PC-3 (cell line): Measurements from ENCODE around the gene NOX1. TPM values are rescaled to one million over a fixed set of nuclear protein-coding genes. Genes with fewer than 3 reads are reported as not detected.

Experiments used
- ATAC-seq: fragments of 200-7000 bp; cut with Tn5 transposase; 2 replicates; pipeline ENCODE4 v1.9.1; 2020; ENCODE audit warnings: mild to moderate bottlenecking, moderate library complexity
- BruUV-seq: library from RNA; stranded (reverse); fragments of 400-500 nt; replicated peaks from 2 replicates; lab custom pipeline; 2021; lab: Mats Ljungman, UMichigan
- CTCF ChIA-PET: fragments of 300-600 bp; sonication (Branson Sonifier 250); formaldehyde crosslinking; loops from one replicate; lab custom pipeline; 2022; ENCODE audit warnings: antibody characterized with exemption; lab: Charles Lee
- POLR2A ChIA-PET: fragments of 300-600 bp; sonication (Branson Sonifier 250); formaldehyde crosslinking; loops from one replicate; lab custom pipeline; 2022; ENCODE audit warnings: antibody characterized with exemption; ENCODE audit not compliant: unreplicated experiment; lab: Charles Lee
- DNase-seq: peaks from one replicate; pipeline ENCODE4 v3.0.0-alpha.2; 2015
- H2AFZ ChIP-seq: fragments of 300-600 bp; sonication (generic); 2 replicates; pipeline ENCODE4 v1.6.0; 2016; ENCODE audit warnings: antibody characterized with exemption, low read length
- H3F3A ChIP-seq: fragments of 300-600 bp; sonication (generic); one replicate; pipeline ENCODE4 v1.6.0; 2017; ENCODE audit warnings: antibody characterized with exemption, low read length, control low read depth, mild to moderate bottlenecking; ENCODE audit not compliant: unreplicated experiment
- H3K27ac ChIP-seq: fragments of 300-600 bp; sonication (generic); 2 replicates; pipeline ENCODE4 v1.5.1; 2016; ENCODE audit warnings: mild to moderate bottlenecking, low read length
- H3K27me3 ChIP-seq: fragments of 300-600 bp; sonication (generic); 2 replicates; pipeline ENCODE4 v1.6.1; 2016; ENCODE audit warnings: low read length, mixed read lengths
- H3K36me3 ChIP-seq: fragments of 300-600 bp; sonication (generic); 2 replicates; pipeline ENCODE4 v1.6.1; 2016; ENCODE audit warnings: low read depth, mixed run types, low read length, mixed read lengths
- H3K4me1 ChIP-seq: fragments of 300-600 bp; sonication (generic); 2 replicates; pipeline ENCODE4 v1.5.1; 2016; ENCODE audit warnings: low read length; ENCODE audit not compliant: insufficient read depth
- H3K4me2 ChIP-seq: fragments of 300-600 bp; sonication (generic); 2 replicates; pipeline ENCODE4 v1.6.0; 2016; ENCODE audit warnings: low read length
- H3K4me3 ChIP-seq: fragments of 300-600 bp; sonication (generic); 2 replicates; pipeline ENCODE4 v1.5.1; 2016; ENCODE audit warnings: mild to moderate bottlenecking, low read length, mixed read lengths
- H3K79me2 ChIP-seq: fragments of 300-600 bp; sonication (generic); 2 replicates; pipeline ENCODE4 v1.6.1; 2017; ENCODE audit warnings: low read length, mixed read lengths
- H3K9ac ChIP-seq: fragments of 300-600 bp; sonication (generic); 2 replicates; pipeline ENCODE4 v1.6.0; 2016; ENCODE audit warnings: mild to moderate bottlenecking, low read length
- H3K9me2 ChIP-seq: fragments of 300-600 bp; sonication (generic); replicated peaks from 2 replicates; pipeline ENCODE4 v1.6.1; 2016; ENCODE audit warnings: mixed run types, low read length, mixed read lengths
- H3K9me3 ChIP-seq: fragments of 300-600 bp; sonication (generic); 2 replicates; pipeline ENCODE4 v1.6.1; 2016; ENCODE audit warnings: low read length, mixed read lengths
- H4K20me1 ChIP-seq: fragments of 300-600 bp; sonication (generic); 2 replicates; pipeline ENCODE4 v1.6.1; 2016; ENCODE audit warnings: low read length, mixed read lengths
- CTCF ChIP-seq: fragments of 300-600 bp; sonication (generic); conservative IDR thresholded peaks from 2 replicates; pipeline ENCODE4 v1.5.1; 2017; ENCODE audit warnings: antibody characterized with exemption, low read depth, mild to moderate bottlenecking, low read length
- EZH2 ChIP-seq: fragments of 300-600 bp; sonication (generic); IDR thresholded peaks from one replicate; pipeline ENCODE4 v1.6.1; 2017; ENCODE audit warnings: antibody characterized with exemption, mild to moderate bottlenecking, low read length; ENCODE audit not compliant: unreplicated experiment
- EZH2phosphoT487 ChIP-seq: fragments of 300-600 bp; sonication (generic); IDR thresholded peaks from 2 replicates; pipeline ENCODE4 v1.6.1; 2018; ENCODE audit warnings: mild to moderate bottlenecking, antibody characterized with exemption, low read length, borderline replicate concordance
- intact Hi-C: fragments of 100-400 bp; cut with micrococcal nuclease; formaldehyde crosslinking; loops from 2 replicates; pipeline ENCODE4 v1.9.0; 2023
- total RNA-seq: library from RNA; depleted of rRNA; stranded (reverse); fragments of >200 nt; gene quantifications from 2 replicates; pipeline ENCODE4 v1.2.3, GENCODE V29; 2014

NOX1 gene
- total RNA-seq, 1 experiment from 2014 or later: not detected

DNA sequence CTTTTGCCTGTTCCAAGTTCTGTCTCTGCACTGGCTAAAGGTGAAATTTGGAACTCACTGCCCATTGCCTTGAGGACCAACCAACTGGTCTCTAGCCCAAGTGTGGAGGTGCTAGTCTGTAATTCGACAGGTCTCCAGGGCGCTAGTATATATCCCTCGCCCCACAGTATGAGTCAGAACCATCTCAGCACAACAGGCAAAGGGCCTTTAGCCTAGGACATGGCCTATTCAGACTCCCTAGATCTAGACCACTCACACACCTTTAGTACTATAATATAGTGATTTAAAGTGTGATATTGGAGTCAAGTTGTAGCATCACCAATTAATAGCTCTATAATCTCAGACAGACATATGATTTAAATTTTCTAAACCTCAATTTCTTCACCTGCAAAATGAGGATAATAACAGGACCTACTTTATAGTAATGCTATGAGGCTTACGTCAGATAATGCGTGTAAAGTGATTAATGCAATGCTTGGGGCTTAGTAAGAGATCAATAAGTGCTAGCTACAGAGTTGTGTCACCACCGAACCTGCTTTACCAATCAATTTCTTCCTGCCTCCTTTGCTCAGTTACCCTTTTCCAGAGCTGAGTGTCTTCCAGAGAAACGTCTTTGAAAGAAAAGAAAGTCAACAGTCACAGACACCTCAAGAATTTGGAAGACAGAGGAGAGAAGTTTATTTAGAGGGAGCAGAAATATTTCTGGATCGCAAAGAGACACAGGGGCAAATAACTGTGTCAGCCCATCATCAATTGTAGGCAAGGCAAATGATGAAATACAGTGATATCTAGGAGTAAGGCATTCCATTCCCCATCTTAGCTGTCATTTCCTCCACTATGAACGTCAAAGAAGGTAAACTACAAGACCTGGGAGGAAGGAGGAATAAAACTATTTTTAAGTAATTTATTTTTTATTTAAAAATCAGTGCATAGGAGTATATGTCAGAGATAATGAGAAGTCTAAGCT, 2.3 kb downstream of the NOX1 start:
- H3K9me3 ChIP-seq: no peaks in the 10 kb centered on the region
- H3F3A ChIP-seq: no peaks in the 10 kb centered on the region
- peaks cover 5% of the 10 kb centered on the region; the same call in 1 of the 2 replicates for H3K4me1 ChIP-seq
- no peak overlapping the region for H3K4me3 ChIP-seq
- DNase-seq (no peak), ATAC-seq (no peak)
- no TSS peak for BruUV-seq
- no peaks in the 10 kb centered on the region for H3K36me3 ChIP-seq
- H4K20me1 ChIP-seq: no peaks in the 10 kb centered on the region
- TF ChIP-seq EZH2phosphoT487: no peak
- no peak for TF ChIP-seq EZH2
- TF ChIP-seq CTCF: no peak
- no peaks in the 10 kb centered on the region for H3K27me3 ChIP-seq
- H3K9ac ChIP-seq: no peak overlapping the region
- no peaks in the 10 kb centered on the region for H3K9me2 ChIP-seq
- no peak overlapping the region for H3K4me2 ChIP-seq
- H2AFZ ChIP-seq: no peak overlapping the region
- no peak overlapping the region for H3K27ac ChIP-seq
- no peaks in the 10 kb centered on the region for H3K79me2 ChIP-seq
- CTCF ChIA-PET: no interaction called here
- intact Hi-C loops: no loop called here
- POLR2A ChIA-PET: no interaction called here

- ATAC-seq (peak; percentile 46; the same call in 1 of the 2 replicates), DNase-seq (no peak)
- Histone ChIP-seq H4K20me1 (no peaks in the 10 kb centered on the region), H3K79me2 (no peaks in the 10 kb centered on the region), H3K27ac (no peak overlapping the region), H3K4me1 (peaks cover 5% of the 10 kb centered on the region; the same call in 1 of the 2 replicates), H3K9me2 (no peaks in the 10 kb centered on the region), H3K4me2 (peak overlapping the region; percentile 37; the same call in 1 of the 2 replicates), H3K9me3 (no peaks in the 10 kb centered on the region), H3K4me3 (no peak overlapping the region), H3K36me3 (no peaks in the 10 kb centered on the region), H3K9ac (no peak overlapping the region), H2AFZ (no peak overlapping the region), H3F3A (no peaks in the 10 kb centered on the region), H3K27me3 (no peaks in the 10 kb centered on the region)
- BruUV-seq: no TSS peak
- POLR2A ChIA-PET: no interaction called here
- intact Hi-C loops: no loop called here
- CTCF ChIA-PET: no interaction called here
- TF ChIP-seq EZH2 (no peak), EZH2phosphoT487 (no peak), CTCF (no peak)
These were observed 3.6 kb downstream of the NOX1 start for GRCh38 chrX:100870527-100870926.

GRCh38 chrX:100868273-100868672, 5.9 kb downstream of the NOX1 start:
- no peaks in the 10 kb centered on the region for H3K27me3 ChIP-seq
- BruUV-seq: no TSS peak
- H4K20me1 ChIP-seq: no peaks in the 10 kb centered on the region
- H3K4me2 ChIP-seq: no peak overlapping the region
- H3K79me2 ChIP-seq: no peaks in the 10 kb centered on the region
- no peak for TF ChIP-seq CTCF
- no peak for TF ChIP-seq EZH2phosphoT487
- TF ChIP-seq EZH2: no peak
- H3K9me2 ChIP-seq: no peaks in the 10 kb centered on the region
- no peaks in the 10 kb centered on the region for H3F3A ChIP-seq
- no peaks in the 10 kb centered on the region for H3K36me3 ChIP-seq
- ChIA-PET POLR2A (no interaction called here), CTCF (no interaction called here)
- H3K27ac ChIP-seq: no peak overlapping the region
- H3K9ac ChIP-seq: no peak overlapping the region
- DNase-seq: no peak
- ATAC-seq: no peak
- H3K4me3 ChIP-seq: no peak overlapping the region
- no peak overlapping the region for H2AFZ ChIP-seq
- no peaks in the 10 kb centered on the region for H3K9me3 ChIP-seq
- H3K4me1 ChIP-seq: peaks cover 13% of the 10 kb centered on the region
- intact Hi-C loops: no loop called here
